ENCODE measurements around the gene RBM12.
A peak's percentile ranks its signal among the peaks of the same experiment; 100 is the strongest.
"Not testable (repeated sequence)": the region's sequence is repeated elsewhere in the genome, so short reads cannot be mapped to it uniquely, and the experiment has no call there.

Gene RBM12, protein sequence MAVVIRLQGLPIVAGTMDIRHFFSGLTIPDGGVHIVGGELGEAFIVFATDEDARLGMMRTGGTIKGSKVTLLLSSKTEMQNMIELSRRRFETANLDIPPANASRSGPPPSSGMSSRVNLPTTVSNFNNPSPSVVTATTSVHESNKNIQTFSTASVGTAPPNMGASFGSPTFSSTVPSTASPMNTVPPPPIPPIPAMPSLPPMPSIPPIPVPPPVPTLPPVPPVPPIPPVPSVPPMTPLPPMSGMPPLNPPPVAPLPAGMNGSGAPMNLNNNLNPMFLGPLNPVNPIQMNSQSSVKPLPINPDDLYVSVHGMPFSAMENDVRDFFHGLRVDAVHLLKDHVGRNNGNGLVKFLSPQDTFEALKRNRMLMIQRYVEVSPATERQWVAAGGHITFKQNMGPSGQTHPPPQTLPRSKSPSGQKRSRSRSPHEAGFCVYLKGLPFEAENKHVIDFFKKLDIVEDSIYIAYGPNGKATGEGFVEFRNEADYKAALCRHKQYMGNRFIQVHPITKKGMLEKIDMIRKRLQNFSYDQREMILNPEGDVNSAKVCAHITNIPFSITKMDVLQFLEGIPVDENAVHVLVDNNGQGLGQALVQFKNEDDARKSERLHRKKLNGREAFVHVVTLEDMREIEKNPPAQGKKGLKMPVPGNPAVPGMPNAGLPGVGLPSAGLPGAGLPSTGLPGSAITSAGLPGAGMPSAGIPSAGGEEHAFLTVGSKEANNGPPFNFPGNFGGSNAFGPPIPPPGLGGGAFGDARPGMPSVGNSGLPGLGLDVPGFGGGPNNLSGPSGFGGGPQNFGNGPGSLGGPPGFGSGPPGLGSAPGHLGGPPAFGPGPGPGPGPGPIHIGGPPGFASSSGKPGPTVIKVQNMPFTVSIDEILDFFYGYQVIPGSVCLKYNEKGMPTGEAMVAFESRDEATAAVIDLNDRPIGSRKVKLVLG

DNA sequence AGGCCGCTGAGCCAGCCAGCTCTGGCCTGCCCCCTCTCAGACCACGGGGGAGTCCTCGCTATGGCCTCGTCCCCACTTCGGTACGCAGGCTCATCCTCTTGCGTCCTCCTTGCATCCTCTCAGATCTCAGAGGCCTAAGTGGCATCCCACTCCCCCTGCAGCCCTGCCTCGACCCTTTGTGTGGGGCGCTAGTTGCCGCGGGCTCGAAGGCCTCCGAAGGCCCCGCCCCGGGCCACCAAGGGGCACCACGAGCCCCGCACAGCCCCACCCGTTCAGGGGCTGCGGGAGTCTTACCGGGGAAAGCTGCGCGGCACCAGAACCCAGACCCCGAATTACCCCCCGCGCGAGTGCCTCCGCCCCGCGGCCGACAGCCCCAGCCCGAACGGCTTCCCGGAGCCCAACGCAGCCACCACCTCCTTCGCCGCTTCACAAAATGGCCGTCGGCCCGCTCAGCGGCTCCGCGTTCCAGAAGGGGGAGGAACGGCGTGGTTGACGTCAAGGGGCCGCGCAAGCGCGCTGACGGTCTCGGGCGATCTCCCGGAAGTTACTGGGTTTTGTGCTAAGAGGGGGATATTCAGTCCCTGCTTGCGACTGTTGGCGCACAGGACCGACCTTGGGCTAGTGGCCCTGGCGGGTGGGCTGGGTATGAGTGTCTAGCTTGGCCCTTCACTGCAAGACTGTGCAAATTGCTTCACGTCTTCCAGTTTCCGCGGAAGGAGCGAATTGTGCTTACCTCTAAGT lies at the start of gene RBM12, which contains the start of gene CPNE1:
TSS of gene RBM12 (minus strand) at position 435 of the 741 bp plus-strand sequence. CDS start 9,578 bp downstream, outside the sequence.
TSS of gene CPNE1 (minus strand) at position 435 of the 741 bp plus-strand sequence. CDS start 31,977 bp downstream, outside the sequence.
- peak; percentile 77 to 90 (median 81) for DNase-seq (ENCODE audit: low read depth in 4 of 4, low spot score in 1 of 4)

GRCh38 chr20:35714127-35714526 lies 49.4 kb upstream of the RBM12 start:
- no peak for DNase-seq (ENCODE audit: low read depth in 4 of 4, low spot score in 1 of 4)

GRCh38 chr20:35713120-35713519 lies 48.4 kb upstream of the RBM12 start:
- DNase-seq (ENCODE audit: low read depth in 4 of 4, low spot score in 1 of 4), result not testable (repeated sequence)

GRCh38 chr20:35711588-35712209 lies 47.0 kb upstream of the RBM12 start:
- DNase-seq (ENCODE audit: low read depth in 4 of 4, low spot score in 1 of 4), result no peak

- no peak for DNase-seq (ENCODE audit: low read depth in 4 of 4, low spot score in 1 of 4)
Measured at GRCh38 chr20:35710884-35711587, 46.3 kb upstream of the RBM12 start.

GRCh38 chr20:35710039-35710438 lies 45.3 kb upstream of the RBM12 start:
- DNase-seq (ENCODE audit: low read depth in 4 of 4, low spot score in 1 of 4), result no peak

DNA sequence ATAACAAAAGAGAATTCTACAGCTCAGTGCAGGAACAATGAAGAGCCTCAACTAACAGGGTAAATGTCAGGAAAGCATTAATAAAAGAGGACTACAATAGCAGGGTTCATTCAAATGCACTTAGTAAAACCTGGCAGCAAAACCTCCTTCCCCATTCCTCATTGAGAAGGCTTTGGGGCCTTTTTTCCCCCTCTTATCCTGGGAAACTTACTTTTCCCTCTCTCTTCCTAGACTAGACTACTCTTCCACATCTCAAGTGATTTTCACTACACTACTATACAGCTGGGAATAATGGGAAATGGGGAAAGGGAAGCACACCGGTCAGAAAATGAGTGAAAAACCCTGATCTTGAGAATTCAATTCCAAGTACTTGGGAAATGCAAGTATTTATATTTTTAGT lies 44.6 kb upstream of the RBM12 start:
- no peak for DNase-seq (ENCODE audit: low read depth in 4 of 4, low spot score in 1 of 4)

GRCh38 chr20:35708502-35708901 lies 43.8 kb upstream of the RBM12 start:
- no peak for DNase-seq (ENCODE audit: low read depth in 4 of 4, low spot score in 1 of 4)

DNA sequence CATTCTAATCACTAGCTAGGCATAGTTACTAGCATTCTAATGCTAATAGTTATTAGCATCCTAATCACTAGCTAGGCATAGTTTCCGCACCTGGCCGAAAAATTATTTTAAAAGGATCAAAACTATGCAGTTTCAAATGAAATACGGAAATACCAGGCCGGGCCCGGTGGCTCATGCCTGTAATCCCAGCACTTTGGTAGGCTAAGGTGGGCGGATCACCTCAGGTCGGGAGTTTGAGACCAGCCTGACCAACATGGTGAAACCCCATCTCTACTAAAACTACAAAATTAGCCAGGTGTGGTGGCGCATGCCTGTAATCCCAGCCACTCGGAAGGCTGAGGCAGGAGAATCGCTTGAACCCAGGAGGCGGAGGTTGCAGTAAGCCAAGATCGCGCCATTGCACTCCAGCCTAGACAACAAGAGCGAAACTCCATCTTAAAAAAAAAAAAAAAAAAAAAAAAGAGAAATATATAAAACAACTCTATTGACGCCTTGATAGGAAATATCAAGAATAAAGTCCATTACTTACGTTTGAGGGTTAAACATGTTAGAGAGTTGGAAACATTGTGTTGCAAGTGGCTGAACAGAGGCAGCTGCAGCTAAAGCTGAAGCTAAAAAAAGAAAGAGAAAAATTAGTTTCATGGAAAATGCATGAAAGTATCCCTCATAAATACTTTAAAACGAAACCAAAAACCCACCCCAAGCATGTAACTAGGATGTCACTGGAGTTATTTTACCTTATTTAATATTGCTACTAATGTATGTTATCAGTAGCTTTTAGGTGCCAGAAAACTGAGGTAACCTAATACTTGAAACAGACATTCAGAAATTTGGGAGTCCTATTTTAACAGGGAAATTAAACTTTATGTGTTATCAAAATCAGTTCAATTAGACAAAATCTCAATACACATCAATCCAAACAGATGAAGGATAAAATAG lies 42.2 kb upstream of the RBM12 start:
- DNase-seq (ENCODE audit: low read depth in 4 of 4, low spot score in 1 of 4), result not testable (repeated sequence)

DNA sequence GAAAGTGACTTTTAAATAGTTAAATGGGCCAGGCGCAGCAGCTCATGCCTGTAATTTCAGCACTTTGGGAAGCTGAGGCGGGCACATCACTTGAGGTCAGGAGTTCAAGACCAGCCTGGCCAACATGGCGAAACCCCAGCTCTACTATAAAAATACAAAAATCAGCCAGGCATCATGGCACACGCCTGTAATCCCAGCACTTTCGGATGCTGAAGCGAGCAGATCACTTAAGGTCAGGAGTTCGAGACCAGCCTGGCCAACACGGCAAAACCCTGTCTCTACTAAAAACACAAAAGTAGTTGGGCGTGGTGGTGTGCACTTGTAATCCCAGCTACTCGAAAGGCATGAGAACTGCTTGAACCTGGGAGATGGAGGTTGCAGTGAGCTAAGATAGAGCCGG lies 41.2 kb upstream of the RBM12 start:
- not testable (repeated sequence) for DNase-seq (ENCODE audit: low read depth in 4 of 4, low spot score in 1 of 4)

- no peak for DNase-seq (ENCODE audit: low read depth in 4 of 4, low spot score in 1 of 4)
Measured at GRCh38 chr20:35704514-35705261, 40.0 kb upstream of the RBM12 start.

DNA sequence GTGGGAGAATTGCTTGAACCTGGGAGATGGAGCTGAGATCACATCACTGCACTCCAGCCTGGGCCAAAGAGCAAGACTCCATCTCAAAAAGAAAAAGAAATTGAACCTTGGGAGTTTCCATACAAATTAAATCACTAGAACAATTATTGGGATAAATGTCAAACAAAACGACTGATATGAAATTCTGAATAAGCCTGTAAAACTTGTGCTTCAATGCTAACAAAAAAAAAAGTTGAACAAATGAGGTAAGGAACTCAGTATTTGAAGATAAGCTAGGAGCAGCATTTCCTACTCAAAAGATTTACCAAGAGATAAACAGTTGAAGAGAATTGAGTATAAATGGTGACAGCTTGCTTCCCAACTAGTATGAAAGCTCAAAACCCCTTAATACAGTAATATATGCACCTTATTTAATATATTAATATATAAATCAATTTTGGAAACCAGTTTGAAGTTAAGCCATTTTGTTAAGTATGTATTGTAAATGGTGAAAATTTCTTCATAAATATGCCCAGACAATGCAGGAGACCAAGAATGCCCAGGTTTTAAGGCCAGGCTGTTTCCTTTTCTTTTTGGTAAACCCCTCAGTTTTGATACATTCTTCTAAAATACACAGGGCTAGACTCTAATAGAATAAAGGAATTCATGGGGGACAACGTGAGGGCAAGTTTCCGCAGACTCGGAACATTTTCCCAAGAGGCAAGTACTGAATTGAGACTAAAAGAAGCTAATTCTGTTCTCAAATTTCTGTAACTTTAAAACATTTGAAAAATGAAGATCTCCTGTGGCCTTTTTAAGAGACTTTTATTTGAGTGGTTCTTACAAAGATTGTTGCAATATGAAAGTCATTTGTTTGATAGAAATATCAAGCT lies 38.4 kb upstream of the RBM12 start:
- DNase-seq (ENCODE audit: low read depth in 4 of 4, low spot score in 1 of 4), result no peak

GRCh38 chr20:35702051-35702823 lies 37.5 kb upstream of the RBM12 start:
- no peak for DNase-seq (ENCODE audit: low read depth in 4 of 4, low spot score in 1 of 4)

- no peak for DNase-seq (ENCODE audit: low read depth in 4 of 4, low spot score in 1 of 4)
Measured at GRCh38 chr20:35700625-35701148, 36.0 kb upstream of the RBM12 start.

- no peak for DNase-seq (ENCODE audit: low read depth in 4 of 4, low spot score in 1 of 4)
Measured at GRCh38 chr20:35699957-35700624, 35.4 kb upstream of the RBM12 start.
